AG04449 (cell line): Measurements from ENCODE around the gene IKZF4.
"Not testable (repeated sequence)": the region's sequence is repeated elsewhere in the genome, so short reads cannot be mapped to it uniquely, and the experiment has no call there.

Experiments
- CTCF ChIA-PET: fragments of 350-600 bp; formaldehyde crosslinking; extraction: SDS; loops from one replicate; lab custom pipeline; 2021; ENCODE audit warnings: antibody characterized with exemption; lab: Yijun Ruan, JAX
- POLR2A ChIA-PET: fragments of 400-600, 350-600 bp; formaldehyde crosslinking; extraction: SDS; loops from one replicate; lab custom pipeline; 2020; ENCODE audit warnings: antibody characterized with exemption, inconsistent platforms; lab: Yijun Ruan, JAX
- DNase-seq: peaks from one replicate; pipeline ENCODE4 v3.0.0-alpha.2; 2010; ENCODE audit warnings: low read depth, low spot score
- H3K4me3 ChIP-seq: 2 replicates; pipeline ENCODE4 v1.5.1; 2011; ENCODE audit warnings: low read depth, mild to moderate bottlenecking, control low read depth, low read length
- TF ChIP-seq, protein P1 (sequence below): IDR thresholded peaks from one replicate; pipeline ENCODE4 v1.5.1; 2011; ENCODE audit warnings: mild to moderate bottlenecking, moderate library complexity, low read length, control low read depth, inconsistent platforms; ENCODE audit not compliant: insufficient read depth; ENCODE audit errors: missing control alignments

The IKZF4 gene

DNA sequence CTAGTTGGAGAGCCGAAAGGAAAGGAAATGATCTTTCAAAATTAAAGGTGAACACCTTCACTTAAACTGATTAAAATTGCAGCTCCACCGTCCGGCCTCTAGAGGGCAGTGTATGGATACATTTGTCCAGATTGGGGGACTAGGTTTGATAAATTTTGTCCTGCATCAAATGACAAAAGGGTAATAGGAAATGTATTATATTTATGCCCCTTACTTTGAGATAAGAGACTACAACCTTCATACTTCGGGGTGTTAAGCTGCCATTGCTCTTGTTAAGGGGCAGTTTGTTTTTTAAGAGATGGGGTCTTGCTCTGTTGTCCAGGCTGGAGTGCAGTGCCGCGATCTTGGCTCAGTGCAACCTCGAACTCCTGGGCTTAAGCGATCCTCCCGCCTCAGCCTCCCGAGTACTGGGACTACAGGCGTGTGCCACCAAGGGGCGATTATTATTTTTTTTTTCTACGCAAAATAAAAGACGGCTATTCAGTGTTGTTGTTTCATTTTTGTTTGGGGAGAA, 24.6 kb upstream of the IKZF4 start:
- ChIA-PET CTCF (interaction anchor here (0.6 to 8.6 kb wide), 41 partner anchors 12 to 267 kb away, joined by 3 to 213 read pairs (median 5); partner anchors contain the start of genes DGKA, ERBB3, IKZF4 and RAB5B), POLR2A (interaction anchor here (0.6 to 2.0 kb wide), 4 partner anchors 13 to 161 kb away, joined by 3 to 10 read pairs (median 4); partner anchors contain the start of gene RAB5B)
- H3K4me3 ChIP-seq, result peak overlapping the region; percentile 93
- DNase-seq, result no peak
- TF ChIP-seq, protein P1, sequence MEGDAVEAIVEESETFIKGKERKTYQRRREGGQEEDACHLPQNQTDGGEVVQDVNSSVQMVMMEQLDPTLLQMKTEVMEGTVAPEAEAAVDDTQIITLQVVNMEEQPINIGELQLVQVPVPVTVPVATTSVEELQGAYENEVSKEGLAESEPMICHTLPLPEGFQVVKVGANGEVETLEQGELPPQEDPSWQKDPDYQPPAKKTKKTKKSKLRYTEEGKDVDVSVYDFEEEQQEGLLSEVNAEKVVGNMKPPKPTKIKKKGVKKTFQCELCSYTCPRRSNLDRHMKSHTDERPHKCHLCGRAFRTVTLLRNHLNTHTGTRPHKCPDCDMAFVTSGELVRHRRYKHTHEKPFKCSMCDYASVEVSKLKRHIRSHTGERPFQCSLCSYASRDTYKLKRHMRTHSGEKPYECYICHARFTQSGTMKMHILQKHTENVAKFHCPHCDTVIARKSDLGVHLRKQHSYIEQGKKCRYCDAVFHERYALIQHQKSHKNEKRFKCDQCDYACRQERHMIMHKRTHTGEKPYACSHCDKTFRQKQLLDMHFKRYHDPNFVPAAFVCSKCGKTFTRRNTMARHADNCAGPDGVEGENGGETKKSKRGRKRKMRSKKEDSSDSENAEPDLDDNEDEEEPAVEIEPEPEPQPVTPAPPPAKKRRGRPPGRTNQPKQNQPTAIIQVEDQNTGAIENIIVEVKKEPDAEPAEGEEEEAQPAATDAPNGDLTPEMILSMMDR, result peak; percentile 66

DNA sequence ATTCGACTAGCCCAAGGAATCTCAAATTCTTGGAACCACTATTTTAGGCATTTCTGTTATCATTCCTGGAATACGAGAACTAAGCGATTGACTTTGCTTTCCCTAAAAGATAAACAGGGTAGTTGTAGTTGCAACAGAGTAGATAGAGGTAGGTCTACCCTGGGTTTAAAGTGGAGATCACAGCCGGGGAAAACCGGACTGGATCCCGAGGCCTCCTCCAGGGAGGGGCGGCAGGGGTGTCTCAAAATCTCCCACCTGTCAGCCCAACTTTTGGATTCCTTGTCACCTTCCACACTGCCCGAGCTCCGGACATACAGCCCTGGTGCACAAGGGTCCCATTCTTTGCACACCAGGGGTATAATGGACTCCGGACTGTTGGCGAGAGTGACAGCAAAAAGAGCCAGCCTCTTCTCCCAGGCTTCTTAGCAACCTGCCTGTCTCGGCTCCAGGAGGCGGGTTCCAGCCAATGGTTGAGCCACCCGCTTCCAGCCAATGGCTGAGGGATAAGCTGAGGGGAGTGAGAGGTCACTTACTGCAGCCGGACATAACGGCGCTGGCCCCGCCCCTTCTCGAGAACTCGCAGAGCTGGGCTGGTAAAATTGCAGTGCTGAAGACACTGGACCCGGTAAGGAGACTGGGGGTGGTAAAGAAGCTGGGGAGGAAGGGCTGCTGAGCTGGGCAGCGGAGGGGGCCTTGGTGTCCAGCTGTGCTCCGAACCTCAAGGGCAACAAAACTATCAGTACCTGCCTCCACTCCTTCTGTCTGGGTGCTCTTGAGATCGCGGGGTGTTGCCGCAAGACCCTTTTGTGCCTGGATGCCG, 23.9 kb upstream of the IKZF4 start, which contains the start of gene SUOX:
Gene SUOX, plus strand, starts transcription at position 562 of the 820 bp plus-strand sequence. CDS start 4,946 bp downstream, outside the sequence.
- ChIA-PET POLR2A (interaction anchor here (0.7 to 3.6 kb wide), 9 partner anchors 9 to 179 kb away, joined by 3 to 18 read pairs (median 5); partner anchors contain the start of genes ORMDL2, PA2G4, RAB5B and SARNP), CTCF (interaction anchor here (0.8 to 8.6 kb wide), 34 partner anchors 11 to 268 kb away, joined by 3 to 213 read pairs (median 5); partner anchors contain the start of genes DGKA, ERBB3, IKZF4 and RAB5B)
- TF ChIP-seq, protein P1, result no peak
- H3K4me3 ChIP-seq, result peak within 1 kb of the TSS; percentile 93
- peak; percentile 85 for DNase-seq

DNA sequence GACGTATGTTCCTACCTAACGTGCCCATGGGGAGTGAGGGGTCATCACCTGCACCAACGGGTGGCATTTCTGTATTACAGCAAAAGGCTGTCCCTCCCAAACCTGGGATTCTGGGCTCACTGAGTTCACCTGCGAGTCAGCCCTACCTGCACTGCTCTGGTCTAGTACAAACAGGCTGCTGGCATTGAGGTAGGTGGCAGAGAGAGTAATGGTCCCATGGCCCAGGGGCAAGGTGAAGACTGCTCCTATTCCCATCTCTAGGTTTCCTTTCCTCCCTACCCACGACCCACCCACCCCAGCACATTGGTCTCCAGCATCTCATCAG, 23.3 kb upstream of the IKZF4 start:
- POLR2A ChIA-PET, result interaction anchor here (0.7 to 3.6 kb wide), 7 partner anchors 10 to 180 kb away, joined by 3 to 18 read pairs (median 4); partner anchors contain the start of genes ORMDL2, PA2G4, RAB5B and SARNP
- DNase-seq, result no peak
- CTCF ChIA-PET, result interaction anchor here (0.8 to 8.6 kb wide), 16 partner anchors 11 to 256 kb away, joined by 3 to 213 read pairs (median 16); partner anchors contain the start of genes DGKA, ERBB3, IKZF4 and RAB5B
- H3K4me3 ChIP-seq, result peak overlapping the region; percentile 93
- TF ChIP-seq, protein P1, result no peak

DNA sequence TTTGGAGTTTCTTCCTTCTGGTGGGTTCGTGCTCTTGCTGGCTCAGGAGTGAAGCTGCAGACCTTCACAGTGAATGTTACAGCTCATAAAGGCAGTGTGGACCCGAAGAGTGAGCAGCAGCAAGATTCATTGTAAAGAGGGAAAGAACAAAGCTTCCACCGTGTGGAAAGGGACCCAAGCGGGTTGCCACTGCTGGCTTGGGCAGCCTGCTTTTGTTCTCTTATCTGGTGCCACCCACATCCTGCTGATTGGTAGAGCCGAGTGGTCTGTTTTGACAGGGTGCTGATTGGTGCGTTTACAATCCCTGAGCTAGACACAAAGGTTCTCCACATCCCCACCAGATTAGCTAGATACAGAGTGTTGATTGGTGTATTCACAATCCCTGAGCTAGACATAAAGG, 21.3 kb upstream of the IKZF4 start:
- not testable (repeated sequence) for DNase-seq, H3K4me3 ChIP-seq
- ChIA-PET CTCF (interaction anchor here (4.4 to 8.6 kb wide), 3 partner anchors 9 to 28 kb away, joined by 89 to 213 read pairs (median 168); no protein-coding TSS in a partner anchor), POLR2A (interaction anchor here (3.6 kb wide), 1 partner anchor 8 kb away, joined by 18 read pairs; no protein-coding TSS in a partner anchor)

DNA sequence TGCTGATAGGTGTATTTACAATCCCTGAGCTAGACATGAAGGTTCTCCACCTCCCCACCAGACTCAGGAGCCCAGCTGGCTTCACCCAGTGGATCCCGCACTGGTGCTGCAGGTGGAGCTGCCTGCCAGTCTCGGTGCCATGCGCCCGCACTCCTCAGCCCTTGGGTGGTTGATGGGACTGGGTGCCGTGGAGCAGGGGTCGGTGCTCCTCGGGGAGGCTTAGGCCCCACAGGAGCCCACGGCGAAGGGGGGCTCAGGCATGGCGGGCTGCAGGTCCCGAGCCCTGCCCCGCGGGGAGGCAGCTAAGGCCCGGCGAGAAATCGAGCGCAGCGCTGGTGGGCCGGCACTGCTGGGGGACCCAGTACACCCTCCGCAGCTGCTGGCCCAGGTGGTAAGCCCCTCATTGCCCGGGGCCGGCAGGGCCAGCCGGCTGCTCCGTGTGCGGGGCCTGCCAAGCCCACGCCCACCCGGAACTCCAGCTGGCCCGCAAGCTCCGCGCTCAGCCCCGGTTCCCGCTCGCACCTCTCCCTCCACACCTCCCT, 20.8 kb upstream of the IKZF4 start:
- not testable (repeated sequence) for H3K4me3 ChIP-seq, DNase-seq
- CTCF ChIA-PET, result interaction anchor here (6.6 to 8.6 kb wide), 2 partner anchors 18 to 27 kb away, joined by 168 to 213 read pairs; no protein-coding TSS in a partner anchor
- POLR2A ChIA-PET, result interaction anchor here (3.6 kb wide), 1 partner anchor 7 kb away, joined by 18 read pairs; no protein-coding TSS in a partner anchor

DNA sequence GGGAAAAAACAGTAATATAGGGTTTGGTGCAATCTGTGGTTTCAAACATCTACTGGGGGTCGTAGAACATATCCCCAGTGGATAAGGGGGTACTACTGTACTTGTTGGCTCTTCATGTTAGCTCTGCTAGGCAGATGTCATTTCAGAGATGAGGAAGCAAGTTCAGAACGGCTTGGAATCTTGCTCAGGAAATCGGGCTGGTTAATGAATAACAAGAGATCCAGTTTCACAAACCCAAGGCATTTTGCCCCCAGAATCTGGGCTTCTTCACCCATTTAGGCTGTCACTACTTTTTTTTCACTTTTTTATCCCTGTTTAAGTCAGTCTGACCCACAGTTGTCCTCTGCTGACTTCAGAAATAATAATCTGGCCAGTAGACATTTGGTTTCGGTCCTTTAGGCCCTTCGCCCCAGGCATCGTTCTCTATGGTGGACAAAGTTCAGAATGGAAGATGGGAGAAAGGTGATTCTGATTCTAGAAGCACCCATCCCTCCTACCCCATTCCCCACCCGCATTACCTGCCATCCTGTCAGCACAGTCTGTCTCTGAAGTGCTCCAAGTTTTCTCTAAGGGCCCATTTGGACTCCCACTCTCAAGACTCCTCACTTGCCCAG, 19.2 kb upstream of the IKZF4 start:
- CTCF ChIA-PET, result no interaction called here
- TF ChIP-seq, protein P1, result no peak
- no peak for DNase-seq
- POLR2A ChIA-PET, result no interaction called here
- H3K4me3 ChIP-seq, result no peak overlapping the region

DNA sequence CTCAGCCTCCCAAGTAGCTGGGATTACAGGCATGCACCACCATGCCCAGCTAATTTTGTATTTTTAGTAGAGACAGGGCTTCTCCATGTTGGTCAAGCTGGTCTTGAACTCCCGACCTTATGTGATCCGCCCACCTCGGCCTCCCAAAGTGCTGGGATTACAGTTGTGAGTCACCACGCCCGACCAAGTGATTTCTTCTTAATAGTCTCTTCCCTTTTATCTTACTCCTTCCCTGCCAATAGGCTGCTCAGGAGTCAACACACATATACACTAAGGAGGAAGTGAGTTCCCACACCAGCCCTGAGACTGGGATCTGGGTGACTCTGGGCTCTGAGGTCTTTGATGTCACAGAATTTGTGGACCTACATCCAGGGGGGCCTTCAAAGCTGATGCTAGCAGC, 17.5 kb upstream of the IKZF4 start:
- DNase-seq, H3K4me3 ChIP-seq, POLR2A ChIA-PET: not testable (repeated sequence)
- CTCF ChIA-PET, result interaction anchor here (0.6 to 1.0 kb wide), 2 partner anchors 8 to 262 kb away, joined by 3 read pairs; no protein-coding TSS in a partner anchor
